DLD1 (cell line): ENCODE results near the gene TEX264.

Source experiments
- in situ Hi-C: cut with HindIII; loops from 2 replicates; pipeline ENCODE4 v1.10.0; 2017; ENCODE audit warnings: low sequenced_read_pairs

TEX264 gene

GRCh38 chr3:51673802-51674654 is 3.0 kb downstream of the TEX264 start:
- in situ Hi-C loops, result no loop called here

- in situ Hi-C loops, result no loop called here
These were observed 4.2 kb downstream of the TEX264 start for GRCh38 chr3:51675201-51675611.

DNA sequence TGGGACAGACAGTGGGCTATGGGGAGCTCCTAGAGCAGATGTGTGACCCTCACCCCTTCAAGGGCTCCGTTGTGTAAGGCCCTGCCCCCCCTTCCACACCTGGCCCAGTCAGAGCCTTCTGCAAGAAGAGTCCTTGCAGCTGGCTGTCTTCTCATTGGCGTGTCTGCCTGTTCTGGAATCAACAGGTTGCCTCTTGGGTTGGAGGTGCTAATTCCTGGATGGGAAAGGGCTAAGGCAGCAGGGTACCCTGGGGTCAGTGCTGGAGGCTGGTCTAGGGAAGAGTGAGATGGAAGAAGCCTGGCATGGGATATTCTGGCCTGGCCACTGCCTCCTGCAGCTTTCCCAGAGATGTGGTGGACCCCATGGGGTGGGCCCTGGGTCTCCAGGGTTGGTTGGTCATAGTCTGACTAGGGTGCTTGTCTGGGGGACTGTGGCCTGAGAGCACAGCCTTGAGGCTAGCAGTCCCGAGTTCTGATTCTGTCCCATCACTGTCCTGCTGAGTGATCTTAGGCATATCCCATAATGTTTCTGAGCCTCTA is 5.1 kb downstream of the TEX264 start:
- in situ Hi-C loops, result no loop called here

GRCh38 chr3:51677358-51677757 is 6.3 kb downstream of the TEX264 start:
- in situ Hi-C loops, result no loop called here

- in situ Hi-C loops, result no loop called here
These were observed 7.1 kb downstream of the TEX264 start for GRCh38 chr3:51678186-51678585.

DNA sequence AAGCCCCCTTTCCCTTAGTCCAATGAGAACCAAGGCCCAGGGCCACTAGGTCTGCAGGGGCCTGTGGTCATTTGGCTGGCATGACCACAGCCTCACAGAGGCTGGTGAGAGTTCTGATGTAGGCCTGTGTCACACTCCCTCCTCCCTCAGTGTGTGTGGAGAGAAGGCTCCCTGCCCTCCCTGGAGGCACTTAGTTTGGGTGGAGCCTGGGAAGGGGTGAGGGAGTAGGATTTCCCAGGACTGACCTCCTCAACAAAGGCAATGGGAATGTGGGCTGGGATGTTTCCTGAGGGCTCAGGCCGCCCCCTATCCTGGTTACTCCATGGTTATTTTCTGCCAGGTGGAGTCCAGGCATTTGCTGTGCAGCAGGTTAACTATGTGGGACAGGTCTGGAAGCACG is 7.6 kb downstream of the TEX264 start:
- in situ Hi-C loops, result no loop called here

- in situ Hi-C loops, result no loop called here
These were observed 8.3 kb downstream of the TEX264 start for GRCh38 chr3:51679318-51679717.

- in situ Hi-C loops, result no loop called here
These were observed 8.7 kb downstream of the TEX264 start for GRCh38 chr3:51679777-51680176.

- in situ Hi-C loops, result no loop called here
These were observed 9.1 kb downstream of the TEX264 start for GRCh38 chr3:51680196-51680595.

DNA sequence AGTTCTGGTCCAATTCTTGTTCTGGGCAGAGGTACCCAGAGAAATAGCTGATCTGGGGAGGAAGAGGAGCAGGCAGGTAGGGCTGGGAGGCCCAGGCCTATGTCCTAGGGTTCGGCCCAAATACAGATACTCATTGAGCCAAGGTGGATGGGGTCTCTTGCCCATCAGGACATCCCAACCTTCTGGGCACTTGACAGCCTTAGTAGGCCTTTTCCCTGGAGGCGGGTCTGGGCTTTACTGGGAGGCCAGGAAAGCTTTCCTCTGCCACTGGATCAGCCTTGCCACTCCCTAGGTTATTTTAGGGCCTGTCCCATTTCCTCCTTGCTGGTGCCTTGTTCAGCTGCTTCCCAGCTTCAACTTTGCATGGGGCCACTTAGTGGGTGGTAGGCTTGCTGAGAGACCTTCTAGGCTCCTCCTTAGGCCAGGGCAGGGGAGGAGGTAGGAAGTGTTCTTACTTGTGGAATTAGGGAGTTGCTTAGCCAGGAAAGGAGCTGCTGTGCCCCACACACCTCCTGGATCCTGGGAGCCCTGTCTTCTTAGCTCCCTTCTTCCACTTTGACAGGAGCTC is 9.7 kb downstream of the TEX264 start:
- in situ Hi-C loops, result no loop called here

- in situ Hi-C loops, result no loop called here
These were observed 10.4 kb downstream of the TEX264 start for GRCh38 chr3:51681453-51681852.

DNA sequence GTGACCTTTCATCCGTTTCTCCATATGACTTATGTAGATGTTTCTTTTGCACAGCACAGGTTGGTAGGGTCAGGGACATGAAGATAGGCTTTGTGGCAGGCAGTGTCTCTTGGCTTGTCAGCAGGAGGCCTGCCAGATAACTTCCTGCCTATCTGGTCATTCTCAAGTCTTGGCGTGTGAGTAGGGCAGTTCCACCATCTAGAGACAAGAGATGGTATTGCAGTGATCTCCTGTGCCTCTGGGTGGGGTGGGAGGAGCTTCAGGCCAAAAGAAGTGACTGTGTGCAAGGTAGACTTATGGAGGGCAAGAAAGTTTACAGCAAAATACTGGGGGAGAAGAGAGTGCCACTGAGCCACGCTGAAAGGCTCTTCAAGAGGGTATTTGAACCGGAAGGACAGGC is 11.0 kb downstream of the TEX264 start:
- in situ Hi-C loops, result no loop called here

DNA sequence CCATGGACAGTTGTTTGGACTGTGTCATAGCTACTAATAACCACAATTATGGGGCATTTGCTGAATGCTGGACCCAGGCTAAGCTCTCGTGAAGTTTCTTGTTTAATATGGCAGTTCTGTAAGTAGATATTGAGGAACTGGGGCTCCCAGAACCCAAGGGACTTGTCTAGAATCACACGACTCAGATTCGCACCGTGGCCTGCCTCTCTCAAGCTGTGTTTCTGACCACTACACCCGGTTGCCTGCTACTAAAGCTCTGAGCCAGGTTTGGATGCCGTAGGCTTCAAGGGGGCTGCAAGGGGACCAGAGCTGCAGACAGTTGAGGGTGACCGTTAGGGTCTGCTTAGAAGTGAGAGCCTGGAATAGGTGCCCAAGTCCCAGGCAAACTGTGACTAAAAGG is 11.5 kb downstream of the TEX264 start:
- in situ Hi-C loops, result no loop called here

GRCh38 chr3:51683566-51683965 is 12.5 kb downstream of the TEX264 start:
- in situ Hi-C loops, result no loop called here

DNA sequence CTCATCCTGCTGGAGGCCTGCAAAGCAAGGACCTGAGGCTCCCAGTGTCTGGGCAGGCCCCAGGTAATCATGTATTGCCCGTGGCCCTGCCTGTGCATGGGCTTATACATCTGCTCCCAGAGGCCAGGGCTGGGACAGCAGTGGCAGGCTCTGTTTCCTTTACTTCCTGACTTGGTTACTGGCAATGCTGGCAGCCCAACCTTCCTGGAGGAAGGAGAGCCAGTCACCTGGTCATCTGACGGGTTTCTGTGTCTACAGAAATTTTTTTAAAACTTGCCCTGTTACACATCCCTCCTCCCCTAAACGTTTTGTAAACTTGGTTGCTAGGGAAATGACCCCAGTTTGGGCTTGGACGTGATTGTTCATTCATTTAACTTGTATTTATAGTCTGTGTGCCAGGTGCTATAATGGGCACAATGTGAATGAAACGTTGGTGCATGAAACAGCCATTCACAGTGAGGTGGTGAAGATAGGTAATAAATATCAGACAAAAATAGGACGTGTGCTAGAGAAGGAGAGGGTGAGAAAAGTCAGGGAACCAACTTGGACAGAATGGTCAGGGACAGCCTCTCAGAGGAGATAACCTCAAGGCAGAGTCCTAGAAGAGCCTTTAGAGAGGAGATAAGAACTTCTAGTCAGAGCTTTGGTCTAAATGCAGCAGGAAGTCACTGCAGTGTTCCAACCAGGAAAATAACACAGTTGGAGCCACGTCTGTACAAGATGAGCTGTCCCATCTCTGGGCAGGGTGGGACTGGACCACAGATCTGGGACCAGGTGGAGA is 14.1 kb downstream of the TEX264 start:
- in situ Hi-C loops, result no loop called here

GRCh38 chr3:51686056-51686455 is 15.0 kb downstream of the TEX264 start:
- in situ Hi-C loops, result no loop called here

DNA sequence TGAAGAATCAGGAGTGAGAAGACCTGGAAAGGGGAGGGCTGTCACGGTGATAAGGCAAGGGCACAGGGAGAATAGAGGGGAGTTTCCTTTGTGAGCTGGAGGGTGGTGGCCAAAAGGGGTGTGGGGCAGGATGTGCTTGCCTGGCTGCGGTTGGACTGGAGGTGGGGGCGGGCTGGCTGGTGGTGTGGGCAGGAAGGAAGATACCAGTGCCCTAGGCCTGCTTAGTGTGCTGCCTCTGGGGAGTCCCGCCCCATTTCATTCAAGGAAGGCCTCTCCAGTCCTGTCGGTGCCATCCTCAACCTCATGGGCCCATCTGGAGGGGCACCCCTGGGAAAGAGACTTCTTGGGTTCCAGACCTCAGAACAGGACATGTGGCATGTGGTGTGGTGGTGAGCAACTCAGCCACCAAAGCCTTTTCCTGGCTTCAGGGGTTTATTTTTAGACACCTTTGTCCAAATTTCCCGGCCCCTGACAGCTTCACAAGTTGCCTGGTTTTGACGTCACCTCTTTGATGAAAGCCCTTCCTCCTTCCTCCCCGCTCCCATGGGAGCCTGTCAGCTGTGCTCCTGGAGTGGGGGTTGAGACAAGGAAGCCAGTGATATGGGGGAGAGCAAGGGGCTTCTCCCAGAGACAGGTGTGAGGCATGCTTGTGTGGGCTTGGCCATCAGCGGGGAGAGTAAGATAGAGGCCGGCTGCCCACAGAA is 15.6 kb downstream of the TEX264 start:
- in situ Hi-C loops, result no loop called here

DNA sequence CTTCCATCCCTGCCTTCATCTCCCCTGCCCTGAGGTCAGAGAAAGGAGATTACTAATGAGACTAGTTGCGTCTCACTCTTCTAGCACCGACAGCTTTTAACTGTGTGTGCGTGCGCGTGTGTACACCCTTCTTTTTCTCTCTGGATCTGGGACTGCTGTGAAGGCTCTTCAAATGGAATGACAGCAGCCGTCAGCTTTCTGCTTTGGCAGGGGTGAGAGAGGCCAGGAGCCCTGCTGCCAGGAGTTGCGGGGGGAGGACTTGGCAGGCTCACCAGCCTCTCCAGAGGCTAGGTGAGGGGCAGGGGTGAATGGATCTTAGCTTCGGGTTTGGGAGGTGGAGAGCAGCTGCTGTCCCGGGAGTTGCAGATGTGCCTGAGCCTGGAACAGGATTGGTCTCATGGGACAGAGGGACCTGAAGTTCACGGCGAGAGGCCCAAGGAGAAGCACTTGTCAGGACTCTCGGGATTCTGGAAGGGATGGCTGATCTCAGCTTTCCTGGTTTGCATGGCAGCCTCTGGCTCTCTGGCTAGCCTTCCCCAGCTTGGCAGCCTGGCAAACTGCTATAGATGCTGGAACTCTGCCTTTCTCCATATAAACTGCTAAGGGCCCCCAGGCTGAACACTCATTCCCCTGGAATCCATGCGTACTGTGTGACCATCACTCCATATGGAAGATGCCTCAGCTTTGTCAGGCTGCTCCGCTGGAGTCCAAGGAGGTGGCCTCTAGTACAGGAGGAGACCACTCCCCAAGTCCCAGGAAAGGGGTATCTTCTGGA is 16.6 kb downstream of the TEX264 start:
- in situ Hi-C loops, result no loop called here

DNA sequence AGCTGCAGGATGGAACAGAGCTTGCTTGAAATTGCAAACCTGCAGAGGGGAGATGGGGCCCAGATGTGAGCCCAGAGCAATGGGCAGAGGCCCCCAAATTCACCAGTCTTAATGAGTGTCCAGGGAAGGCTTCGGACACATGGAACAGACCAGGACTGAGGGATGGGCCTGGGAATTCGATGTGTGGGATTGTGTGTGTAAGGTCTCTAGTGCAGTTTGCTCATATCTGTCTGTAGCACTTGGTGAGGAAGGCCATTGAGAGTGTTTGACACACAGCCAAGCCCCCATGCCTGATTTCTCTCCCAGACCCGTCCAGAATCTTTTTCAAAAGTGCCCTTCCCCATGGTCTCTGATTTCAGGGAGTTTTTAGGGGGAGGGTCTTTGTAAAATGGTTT is 17.2 kb downstream of the TEX264 start:
- in situ Hi-C loops, result no loop called here

GRCh38 chr3:51691021-51691420 is 20.0 kb downstream of the TEX264 start:
- in situ Hi-C loops, result no loop called here
